ENCODE measurements around the gene GIPR. TPM values are rescaled to one million over a fixed set of nuclear protein-coding genes. Genes with fewer than 3 reads are reported as not detected.

The GIPR gene
- total RNA-seq, 1 experiment from 2014 or later = 6.9 TPM

DNA sequence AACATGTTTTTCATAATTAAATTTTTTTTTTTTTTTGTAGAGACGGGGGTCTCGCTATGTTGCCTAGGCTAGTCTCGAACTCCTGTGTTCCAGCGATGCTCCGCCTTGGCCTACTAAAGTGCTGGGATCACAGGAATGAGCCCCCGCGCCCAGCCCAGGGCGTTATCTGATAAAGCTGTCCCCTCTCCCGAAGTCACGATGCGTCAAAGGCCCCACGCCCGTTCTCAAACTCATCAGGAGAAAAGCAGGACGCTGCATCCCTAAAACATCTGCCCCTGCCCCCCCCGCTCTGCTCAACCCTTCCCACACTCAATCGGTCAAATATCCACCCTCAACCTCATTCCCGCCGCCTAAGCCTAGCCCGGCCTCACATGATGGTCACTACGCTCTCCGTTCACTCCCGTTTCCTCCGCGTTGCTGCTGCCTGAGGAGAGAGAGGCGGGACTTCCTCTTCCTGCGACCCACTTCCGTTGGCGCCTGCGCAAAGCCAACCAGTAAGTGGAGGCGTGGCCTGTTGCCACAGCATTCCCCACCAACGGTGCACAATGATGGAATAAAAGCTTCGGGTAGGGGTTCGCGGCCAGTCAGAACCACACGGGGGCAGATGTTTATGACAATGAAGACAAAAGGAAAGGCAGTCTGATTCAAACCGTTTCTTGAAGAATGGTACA lies 23.6 kb downstream of the GIPR start, which contains the start of gene SNRPD2:
TSS of gene SNRPD2 (minus strand) at position 438 of the 671 bp plus-strand sequence. CDS start at position 373, 65 bp downstream.
- DNase-seq = peak; percentile 96
- peak within 1 kb of the TSS; percentile 90 for H3K27ac Mint-ChIP-seq (ENCODE audit: unreplicated experiment)
- no peaks in the 10 kb centered on the region for H3K4me1 Mint-ChIP-seq (ENCODE audit: low read depth, unreplicated experiment)
- H3K9me3 Mint-ChIP-seq (ENCODE audit: low read depth, unreplicated experiment) = no peaks in the 10 kb centered on the region
- no peaks in the 10 kb centered on the region for H3K27me3 Mint-ChIP-seq (ENCODE audit: unreplicated experiment)
- TSS peak; percentile 83 for BruUV-seq (replicated peaks)
- TF ChIP-seq, protein P1, sequence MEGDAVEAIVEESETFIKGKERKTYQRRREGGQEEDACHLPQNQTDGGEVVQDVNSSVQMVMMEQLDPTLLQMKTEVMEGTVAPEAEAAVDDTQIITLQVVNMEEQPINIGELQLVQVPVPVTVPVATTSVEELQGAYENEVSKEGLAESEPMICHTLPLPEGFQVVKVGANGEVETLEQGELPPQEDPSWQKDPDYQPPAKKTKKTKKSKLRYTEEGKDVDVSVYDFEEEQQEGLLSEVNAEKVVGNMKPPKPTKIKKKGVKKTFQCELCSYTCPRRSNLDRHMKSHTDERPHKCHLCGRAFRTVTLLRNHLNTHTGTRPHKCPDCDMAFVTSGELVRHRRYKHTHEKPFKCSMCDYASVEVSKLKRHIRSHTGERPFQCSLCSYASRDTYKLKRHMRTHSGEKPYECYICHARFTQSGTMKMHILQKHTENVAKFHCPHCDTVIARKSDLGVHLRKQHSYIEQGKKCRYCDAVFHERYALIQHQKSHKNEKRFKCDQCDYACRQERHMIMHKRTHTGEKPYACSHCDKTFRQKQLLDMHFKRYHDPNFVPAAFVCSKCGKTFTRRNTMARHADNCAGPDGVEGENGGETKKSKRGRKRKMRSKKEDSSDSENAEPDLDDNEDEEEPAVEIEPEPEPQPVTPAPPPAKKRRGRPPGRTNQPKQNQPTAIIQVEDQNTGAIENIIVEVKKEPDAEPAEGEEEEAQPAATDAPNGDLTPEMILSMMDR (IDR thresholded peaks at IDR 0.05; ENCODE audit: unreplicated experiment) = no peak
- H3K36me3 Mint-ChIP-seq (ENCODE audit: insufficient read depth, unreplicated experiment) = peaks cover 67% of the 10 kb centered on the region
- H3K4me3 Mint-ChIP-seq (ENCODE audit: low read depth, unreplicated experiment) = peak within 1 kb of the TSS; percentile 82
- CTCF ChIA-PET = interaction anchor here (0.6 to 4.1 kb wide), 19 partner anchors 9 to 387 kb away, joined by 3 to 46 read pairs (median 5); partner anchors contain the start of genes FBXO46, IRF2BP1, OPA3 and SIX5
- intact Hi-C loops (cut with micrococcal nuclease; ENCODE audit: unreplicated experiment) = no loop called here

GRCh38 chr19:45692187-45693105 lies 24.4 kb downstream of the GIPR start, which contains the start of gene QPCTL:
Gene QPCTL (plus strand): TSS chr19:45692666. CDS start chr19:45692704, 38 bp downstream.
- Mint-ChIP-seq H3K27ac (ENCODE audit: unreplicated experiment) (peak within 1 kb of the TSS; percentile 90), H3K27me3 (ENCODE audit: unreplicated experiment) (no peaks in the 10 kb centered on the region), H3K4me1 (ENCODE audit: low read depth, unreplicated experiment) (peaks cover 3% of the 10 kb centered on the region), H3K9me3 (ENCODE audit: low read depth, unreplicated experiment) (no peaks in the 10 kb centered on the region), H3K4me3 (ENCODE audit: low read depth, unreplicated experiment) (peak within 1 kb of the TSS; percentile 82), H3K36me3 (ENCODE audit: insufficient read depth, unreplicated experiment) (peaks cover 66% of the 10 kb centered on the region)
- BruUV-seq (replicated peaks) = TSS peak; percentile 56
- TF ChIP-seq, protein P1 (IDR thresholded peaks at IDR 0.05; ENCODE audit: unreplicated experiment) = no peak
- peak; percentile 99 for DNase-seq
- CTCF ChIA-PET = interaction anchor here (0.6 to 4.1 kb wide), 23 partner anchors 10 to 386 kb away, joined by 3 to 46 read pairs (median 4); partner anchors contain the start of genes FBXO46, IRF2BP1, OPA3 and SIX5
- intact Hi-C loops (cut with micrococcal nuclease; ENCODE audit: unreplicated experiment) = no loop called here

GRCh38 chr19:45693106-45693788 lies 25.2 kb downstream of the GIPR start:
- peak overlapping the region; percentile 90 for H3K27ac Mint-ChIP-seq (ENCODE audit: unreplicated experiment)
- intact Hi-C loops (cut with micrococcal nuclease; ENCODE audit: unreplicated experiment) = no loop called here
- no peaks in the 10 kb centered on the region for H3K9me3 Mint-ChIP-seq (ENCODE audit: low read depth, unreplicated experiment)
- H3K4me1 Mint-ChIP-seq (ENCODE audit: low read depth, unreplicated experiment) = peaks cover 8% of the 10 kb centered on the region
- CTCF ChIA-PET = interaction anchor here (0.7 to 4.1 kb wide), 17 partner anchors 11 to 269 kb away, joined by 3 to 46 read pairs (median 5); partner anchors contain the start of genes FBXO46, OPA3 and SIX5
- no peaks in the 10 kb centered on the region for H3K27me3 Mint-ChIP-seq (ENCODE audit: unreplicated experiment)
- peak overlapping the region; percentile 82 for H3K4me3 Mint-ChIP-seq (ENCODE audit: low read depth, unreplicated experiment)
- no TSS peak for BruUV-seq (replicated peaks)
- DNase-seq = peak; percentile 92
- TF ChIP-seq, protein P1 (IDR thresholded peaks at IDR 0.05; ENCODE audit: unreplicated experiment) = peak; percentile 96
- H3K36me3 Mint-ChIP-seq (ENCODE audit: insufficient read depth, unreplicated experiment) = peaks cover 68% of the 10 kb centered on the region

DNA sequence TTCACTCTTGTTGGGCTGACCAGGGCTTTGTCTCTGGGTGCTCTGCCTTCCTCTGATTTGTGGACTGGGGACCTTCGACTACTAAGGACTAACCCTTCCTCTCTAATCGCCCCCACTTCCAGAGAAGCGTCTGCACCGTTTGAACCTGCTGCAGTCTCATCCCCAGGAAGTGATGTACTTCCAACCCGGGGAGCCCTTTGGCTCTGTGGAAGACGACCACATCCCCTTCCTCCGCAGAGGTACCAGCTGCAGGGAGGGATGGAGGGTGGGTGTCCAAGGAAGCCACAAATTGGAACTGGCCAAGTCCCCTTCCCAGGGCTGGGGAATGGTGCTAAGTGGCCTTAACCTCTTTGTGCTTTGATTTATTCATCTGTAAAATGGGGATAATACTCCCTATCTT lies 33.7 kb downstream of the GIPR start:
- H3K4me1 Mint-ChIP-seq (ENCODE audit: low read depth, unreplicated experiment) = peaks cover 8% of the 10 kb centered on the region
- BruUV-seq (replicated peaks) = no TSS peak
- H3K36me3 Mint-ChIP-seq (ENCODE audit: insufficient read depth, unreplicated experiment) = peaks cover 45% of the 10 kb centered on the region
- no peak for DNase-seq
- intact Hi-C loops (cut with micrococcal nuclease; ENCODE audit: unreplicated experiment) = no loop called here
- no peak overlapping the region for H3K27ac Mint-ChIP-seq (ENCODE audit: unreplicated experiment)
- TF ChIP-seq, protein P1 (IDR thresholded peaks at IDR 0.05; ENCODE audit: unreplicated experiment) = no peak
- CTCF ChIA-PET = no interaction called here
- H3K4me3 Mint-ChIP-seq (ENCODE audit: low read depth, unreplicated experiment) = no peak overlapping the region
- H3K9me3 Mint-ChIP-seq (ENCODE audit: low read depth, unreplicated experiment) = no peaks in the 10 kb centered on the region
- H3K27me3 Mint-ChIP-seq (ENCODE audit: unreplicated experiment) = no peaks in the 10 kb centered on the region
